ENCODE results near the gene SPATA45. TPM values are rescaled to one million over a fixed set of nuclear protein-coding genes. Genes with fewer than 3 reads are reported as not detected.

The SPATA45 gene
- total RNA-seq: not detected
- not detected for polyA plus RNA-seq
- long read RNA-seq, donor 1: 0 reads
- long read RNA-seq, donor 2: 0 reads
- long read RNA-seq, donor 3: 0 reads
- long read RNA-seq, donor 4: 0 reads
- long read RNA-seq, donor 5: 0 reads
- long read RNA-seq, donor 6: 0 reads
- long read RNA-seq, donor 7: 0 reads
- long read RNA-seq, donor 8: 0 reads
- long read RNA-seq, donor 9: 0 reads
- long read RNA-seq, donor 10: 0 reads

GRCh38 chr1:212847549-212847948, at the start of gene SPATA45:
Gene SPATA45 (minus strand): TSS chr1:212847649. CDS start chr1:212836149, 11,500 bp downstream.
- H3K9me3 ChIP-seq: peaks cover 0 to 10% (median 0%) of the 10 kb centered on the region in 4 donors
- no peaks in the 10 kb centered on the region for H3K36me3 ChIP-seq
- intact Hi-C loops (cut with DNase I; ENCODE audit: low total_unique reads): no loop called here
- TF ChIP-seq POLR2AphosphoS5 (IDR thresholded peaks at IDR 0.05): no peak
- TF ChIP-seq EP300 (IDR thresholded peaks at IDR 0.05): no peak
- TF ChIP-seq, protein P1, sequence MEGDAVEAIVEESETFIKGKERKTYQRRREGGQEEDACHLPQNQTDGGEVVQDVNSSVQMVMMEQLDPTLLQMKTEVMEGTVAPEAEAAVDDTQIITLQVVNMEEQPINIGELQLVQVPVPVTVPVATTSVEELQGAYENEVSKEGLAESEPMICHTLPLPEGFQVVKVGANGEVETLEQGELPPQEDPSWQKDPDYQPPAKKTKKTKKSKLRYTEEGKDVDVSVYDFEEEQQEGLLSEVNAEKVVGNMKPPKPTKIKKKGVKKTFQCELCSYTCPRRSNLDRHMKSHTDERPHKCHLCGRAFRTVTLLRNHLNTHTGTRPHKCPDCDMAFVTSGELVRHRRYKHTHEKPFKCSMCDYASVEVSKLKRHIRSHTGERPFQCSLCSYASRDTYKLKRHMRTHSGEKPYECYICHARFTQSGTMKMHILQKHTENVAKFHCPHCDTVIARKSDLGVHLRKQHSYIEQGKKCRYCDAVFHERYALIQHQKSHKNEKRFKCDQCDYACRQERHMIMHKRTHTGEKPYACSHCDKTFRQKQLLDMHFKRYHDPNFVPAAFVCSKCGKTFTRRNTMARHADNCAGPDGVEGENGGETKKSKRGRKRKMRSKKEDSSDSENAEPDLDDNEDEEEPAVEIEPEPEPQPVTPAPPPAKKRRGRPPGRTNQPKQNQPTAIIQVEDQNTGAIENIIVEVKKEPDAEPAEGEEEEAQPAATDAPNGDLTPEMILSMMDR (IDR thresholded peaks at IDR 0.05): no peak
- TF ChIP-seq POLR2A (IDR thresholded peaks at IDR 0.05): no peak
- no peaks in the 10 kb centered on the region for H3K4me1 ChIP-seq
- no peak within 1 kb of the TSS for H3K27ac ChIP-seq
- DNase-seq: no peak
- no peaks in the 10 kb centered on the region for H3K27me3 ChIP-seq
- 96 to 98% (median 96%) methylated on average over 4 of the region's 4 CpGs for WGBS, 5 donors
- no peak within 1 kb of the TSS for H3K4me3 ChIP-seq

DNA sequence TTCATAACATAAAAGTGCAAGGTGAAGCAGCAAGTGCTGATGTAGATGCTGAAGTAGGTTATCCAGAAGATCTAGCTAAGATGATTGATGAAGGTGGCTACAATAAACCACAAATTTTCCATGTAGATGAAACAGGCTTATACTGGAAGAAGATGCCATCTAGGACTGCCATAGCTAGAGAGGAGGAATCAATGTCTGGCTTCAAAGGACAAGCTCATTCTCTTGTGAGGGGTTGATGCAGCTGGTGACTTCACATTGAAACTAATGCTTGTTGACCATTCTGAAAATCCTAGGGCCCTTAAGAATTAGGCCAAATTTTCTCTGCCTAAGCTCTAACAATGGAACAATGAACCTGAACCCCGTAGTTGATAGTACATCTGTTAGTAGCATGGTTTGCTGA, 44.7 kb upstream of the SPATA45 start:
- WGBS, 5 donors: 90 to 100% (median 94%) methylated on average over 1 of the region's 1 CpG
- Histone ChIP-seq H3K27ac (no peak overlapping the region), H3K36me3 (peaks cover 10 to 100% (median 95%) of the 10 kb centered on the region in 4 donors), H3K27me3 (no peaks in the 10 kb centered on the region), H3K4me3 (no peak overlapping the region), H3K9me3 (no peaks in the 10 kb centered on the region), H3K4me1 (no peaks in the 10 kb centered on the region)
- DNase-seq: no peak
- intact Hi-C loops (cut with DNase I; ENCODE audit: low total_unique reads): no loop called here
- TF ChIP-seq EP300 (IDR thresholded peaks at IDR 0.05) (no peak), POLR2AphosphoS5 (IDR thresholded peaks at IDR 0.05) (no peak), POLR2A (IDR thresholded peaks at IDR 0.05) (no peak)
- TF ChIP-seq, protein P1 (IDR thresholded peaks at IDR 0.05): no peak

DNA sequence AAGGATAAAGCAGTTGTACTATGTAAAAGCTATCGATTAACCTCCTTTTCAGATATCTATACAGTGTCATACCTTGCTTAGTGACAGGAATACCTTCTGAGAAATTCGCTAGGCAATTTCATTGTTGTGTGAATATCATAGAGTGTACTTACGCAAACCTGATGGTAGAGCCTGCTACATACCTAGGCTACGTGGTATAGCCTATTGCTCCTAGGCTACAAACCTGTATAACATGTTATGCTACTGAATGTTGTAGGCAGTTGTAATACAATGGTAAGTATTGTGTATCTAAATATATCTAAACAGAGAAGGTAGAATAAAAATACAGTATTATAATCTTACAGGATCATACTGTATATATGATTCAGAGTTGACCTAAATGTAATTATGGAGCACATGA, 37.1 kb upstream of the SPATA45 start:
- Histone ChIP-seq H3K9me3 (no peaks in the 10 kb centered on the region), H3K27me3 (no peaks in the 10 kb centered on the region), H3K4me3 (no peak overlapping the region), H3K4me1 (no peaks in the 10 kb centered on the region), H3K36me3 (peaks cover 20 to 86% (median 83%) of the 10 kb centered on the region in 4 donors), H3K27ac (no peak overlapping the region)
- intact Hi-C loops (cut with DNase I; ENCODE audit: low total_unique reads): no loop called here
- TF ChIP-seq POLR2AphosphoS5 (IDR thresholded peaks at IDR 0.05) (no peak), POLR2A (IDR thresholded peaks at IDR 0.05) (no peak), EP300 (IDR thresholded peaks at IDR 0.05) (no peak)
- TF ChIP-seq, protein P1 (IDR thresholded peaks at IDR 0.05): no peak
- WGBS, 5 donors: 72 to 82% (median 79%) methylated on average over 4 of the region's 4 CpGs
- DNase-seq: no peak

GRCh38 chr1:212879947-212880690, 32.7 kb upstream of the SPATA45 start:
- peaks cover under 1 to 66% (median 57%) of the 10 kb centered on the region in 4 donors for H3K36me3 ChIP-seq

More at GRCh38 chr1:212879947-212880690, 32.7 kb upstream of the SPATA45 start:
- Histone ChIP-seq H3K4me3 (no peak overlapping the region), H3K27me3 (no peaks in the 10 kb centered on the region), H3K27ac (no peak overlapping the region), H3K4me1 (no peaks in the 10 kb centered on the region), H3K9me3 (no peaks in the 10 kb centered on the region)
- TF ChIP-seq EP300 (IDR thresholded peaks at IDR 0.05) (no peak), POLR2A (IDR thresholded peaks at IDR 0.05) (no peak), POLR2AphosphoS5 (IDR thresholded peaks at IDR 0.05) (no peak)
- TF ChIP-seq, protein P1 (IDR thresholded peaks at IDR 0.05): no peak
- no peak for DNase-seq
- intact Hi-C loops (cut with DNase I; ENCODE audit: low total_unique reads): no loop called here
- WGBS, 5 donors: 83 to 90% (median 86%) methylated on average over 6 of the region's 6 CpGs
